Stimulated activated CD4-positive, alpha-beta T cell treated with anti-CD3 and anti-CD28 coated beads, Interleukin-2, amount 100 ng/mL, for 4 hours (primary cell): ENCODE data around the gene BCL2L13.
"Not testable (repeated sequence)": the region's sequence is repeated elsewhere in the genome, so short reads cannot be mapped to it uniquely, and the experiment has no call there.

Experiments used
- DNase-seq: peaks from one replicate; pipeline ENCODE4 v3.0.0-alpha.2; 2020; ENCODE audit warnings: low read depth

BCL2L13 gene

GRCh38 chr22:17638432-17639246, at the start of gene BCL2L13:
BCL2L13 (plus strand) TSS chr22:17638757; CDS start chr22:17655712, 16,955 bp downstream.
- peak; percentile 80 for DNase-seq

GRCh38 chr22:17589810-17590375, 48.7 kb upstream of the BCL2L13 start:
- DNase-seq, result no peak

GRCh38 chr22:17590586-17590985, 48.0 kb upstream of the BCL2L13 start:
- no peak for DNase-seq

GRCh38 chr22:17592201-17592600, 46.4 kb upstream of the BCL2L13 start:
- DNase-seq, result no peak

GRCh38 chr22:17596226-17596625, 42.3 kb upstream of the BCL2L13 start:
- no peak for DNase-seq

GRCh38 chr22:17597217-17597616, 41.3 kb upstream of the BCL2L13 start:
- no peak for DNase-seq

- no peak for DNase-seq
These were observed 40.2 kb upstream of the BCL2L13 start for GRCh38 chr22:17598318-17598717.

GRCh38 chr22:17601031-17601430, 37.5 kb upstream of the BCL2L13 start:
- DNase-seq, result no peak

GRCh38 chr22:17603668-17604067, 34.9 kb upstream of the BCL2L13 start:
- DNase-seq, result no peak

GRCh38 chr22:17606496-17606895, 32.1 kb upstream of the BCL2L13 start:
- no peak for DNase-seq

- DNase-seq, result no peak
These were observed 30.6 kb upstream of the BCL2L13 start for GRCh38 chr22:17607891-17608521.

- DNase-seq, result no peak
These were observed 26.5 kb upstream of the BCL2L13 start for GRCh38 chr22:17612057-17612456.

- DNase-seq, result no peak
These were observed 25.3 kb upstream of the BCL2L13 start for GRCh38 chr22:17613280-17613679.

- no peak for DNase-seq
These were observed 10.6 kb upstream of the BCL2L13 start for GRCh38 chr22:17627961-17628405.

GRCh38 chr22:17628406-17629172, 10.0 kb upstream of the BCL2L13 start, which contains the start of gene ATP6V1E1:
ATP6V1E1 (minus strand) TSS chr22:17628749; CDS start chr22:17628635, 114 bp downstream.
- peak; percentile 87 for DNase-seq

GRCh38 chr22:17629173-17629489, 9.4 kb upstream of the BCL2L13 start:
- DNase-seq, result no peak

GRCh38 chr22:17629641-17630040, 8.9 kb upstream of the BCL2L13 start:
- no peak for DNase-seq

- DNase-seq, result no peak
These were observed 7.4 kb upstream of the BCL2L13 start for GRCh38 chr22:17631076-17631565.

- no peak for DNase-seq
These were observed 5.2 kb upstream of the BCL2L13 start for GRCh38 chr22:17633217-17633997.

- no peak for DNase-seq
These were observed 4.6 kb upstream of the BCL2L13 start for GRCh38 chr22:17633998-17634323.

- no peak for DNase-seq
These were observed 3.9 kb upstream of the BCL2L13 start for GRCh38 chr22:17634696-17635095.

GRCh38 chr22:17636850-17637249, 1.7 kb upstream of the BCL2L13 start:
- DNase-seq, result not testable (repeated sequence)
